Endodermal cell (in vitro differentiated cells): Measurements from ENCODE around the gene PLAU. TPM values are rescaled to one million over a fixed set of nuclear protein-coding genes. Genes with fewer than 3 reads are reported as not detected.
"Not testable (repeated sequence)": the region's sequence is repeated elsewhere in the genome, so short reads cannot be mapped to it uniquely, and the experiment has no call there.

Experiments used
- DNase-seq: peaks from one replicate; pipeline ENCODE4 v3.0.0-alpha.2; 2017
- H3K27ac ChIP-seq: 2 replicates; pipeline ENCODE4 v1.5.1; 2013; ENCODE audit warnings: mild to moderate bottlenecking, low read depth, low read length, moderate library complexity
- H3K27me3 ChIP-seq: 2 replicates; pipeline ENCODE4 v1.6.1; 2013; ENCODE audit warnings: mild to moderate bottlenecking, low read length, moderate library complexity; ENCODE audit not compliant: insufficient read depth, control insufficient read depth, poor library complexity, severe bottlenecking
- H3K36me3 ChIP-seq: 2 replicates; pipeline ENCODE4 v1.7.0; 2013; ENCODE audit warnings: mild to moderate bottlenecking, low read length, moderate library complexity; ENCODE audit not compliant: control insufficient read depth, insufficient read depth
- H3K4me1 ChIP-seq: one replicate; pipeline ENCODE4 v1.7.0; 2013; ENCODE audit warnings: low read length; ENCODE audit not compliant: control insufficient read depth, insufficient read depth
- H3K4me3 ChIP-seq: 2 replicates; pipeline ENCODE4 v1.5.1; 2013; ENCODE audit warnings: mild to moderate bottlenecking, low read length, moderate library complexity
- H3K9ac ChIP-seq: 2 replicates; pipeline ENCODE4 v1.6.1; 2013; ENCODE audit warnings: mild to moderate bottlenecking, low read length, moderate library complexity; ENCODE audit not compliant: poor library complexity, severe bottlenecking; ENCODE audit errors: extremely low read depth
- H3K9me3 ChIP-seq: 2 replicates; pipeline ENCODE4 v1.6.1; 2013; ENCODE audit warnings: mild to moderate bottlenecking, low read length, moderate library complexity; ENCODE audit not compliant: control insufficient read depth
- H3K27ac Mint-ChIP-seq: 2 replicates; pipeline ENCODE4 v1.8.0; 2020; ENCODE audit warnings: mixed read lengths
- H3K27me3 Mint-ChIP-seq: 2 replicates; pipeline ENCODE4 v1.8.0; 2021; ENCODE audit warnings: mild to moderate bottlenecking, mixed read lengths; ENCODE audit not compliant: insufficient read depth
- H3K36me3 Mint-ChIP-seq: 2 replicates; pipeline ENCODE4 v1.8.0; 2020; ENCODE audit warnings: low read depth, mixed read lengths
- H3K4me1 Mint-ChIP-seq: 2 replicates; pipeline ENCODE4 v1.8.0; 2020; ENCODE audit warnings: mixed read lengths
- H3K4me3 Mint-ChIP-seq: 2 replicates; pipeline ENCODE4 v1.8.0; 2020; ENCODE audit warnings: mild to moderate bottlenecking, moderate library complexity, mixed read lengths
- H3K9me3 Mint-ChIP-seq: 2 replicates; pipeline ENCODE4 v1.8.0; 2020; ENCODE audit warnings: mild to moderate bottlenecking, mixed read lengths
- CTCF ChIP-seq: fragments of 200-600 bp; sonication (generic); conservative IDR thresholded peaks from 2 replicates; pipeline ENCODE4 v1.5.0; 2021; ENCODE audit warnings: antibody characterized with exemption, mild to moderate bottlenecking
- WGBS, 2 experiments: methylation state at CpG; one replicate each; pipeline versions ENCODE4 v1.1.5 to v1.1.7; 2013; ENCODE audit warnings: missing lambda C conversion rate in 2 of 2, mixed read lengths in 1 of 2; ENCODE audit not compliant: insufficient coverage in 1 of 2, insufficient read length in 1 of 2; 5-methylcytosine and 5-hydroxymethylcytosine counted together
- total RNA-seq, 2 donors: library from RNA; stranded (reverse); fragmentation: NEBNext Ultra II Directional in 1 of 2; extraction: Animal tissue kit (Norgen Biotek cat#: 25700) in 1 of 2; gene quantifications; 2 replicates in 1 of 2; 3 replicates in 1 of 2; pipeline ENCODE4 v1.2.1, GENCODE V29; 2021

The PLAU gene
- total RNA-seq, 2 donors from 2014 or later = 2.7 to 3.3 TPM

- H3K4me3 ChIP-seq = no peak overlapping the region
- H3K36me3 Mint-ChIP-seq = no peaks in the 10 kb centered on the region
- no peak for TF ChIP-seq CTCF
- no peak for DNase-seq
- H3K4me1 Mint-ChIP-seq = no peaks in the 10 kb centered on the region
- 82 to 95% methylated on average over 4 to 6 of the region's 6 CpGs for WGBS, 2 experiments
- H3K9me3 Mint-ChIP-seq = no peaks in the 10 kb centered on the region
- H3K4me1 ChIP-seq = no peaks in the 10 kb centered on the region
- H3K9ac ChIP-seq = no peak overlapping the region
- no peaks in the 10 kb centered on the region for H3K27me3 ChIP-seq
- peaks cover 15% of the 10 kb centered on the region for H3K27me3 Mint-ChIP-seq
- no peak overlapping the region for H3K4me3 Mint-ChIP-seq
- no peak overlapping the region for H3K27ac Mint-ChIP-seq
- no peaks in the 10 kb centered on the region for H3K9me3 ChIP-seq
- no peak overlapping the region for H3K27ac ChIP-seq
- H3K36me3 ChIP-seq = no peaks in the 10 kb centered on the region
Observed at GRCh38 chr10:73894245-73894971, 16.5 kb upstream of the PLAU start.

GRCh38 chr10:73895381-73895780 lies 15.6 kb upstream of the PLAU start:
- not testable (repeated sequence) for H3K27ac Mint-ChIP-seq, H3K4me1 ChIP-seq, DNase-seq, H3K36me3 Mint-ChIP-seq, H3K27ac ChIP-seq, H3K9ac ChIP-seq, H3K36me3 ChIP-seq, H3K9me3 ChIP-seq, H3K9me3 Mint-ChIP-seq, H3K4me3 ChIP-seq, H3K4me3 Mint-ChIP-seq, H3K27me3 ChIP-seq, H3K4me1 Mint-ChIP-seq
- H3K27me3 Mint-ChIP-seq = peaks cover 20% of the 10 kb centered on the region
- 91 to 94% methylated on average over 7 to 9 of the region's 9 CpGs for WGBS, 2 experiments

- no peaks in the 10 kb centered on the region for H3K9me3 Mint-ChIP-seq
- H3K4me1 Mint-ChIP-seq = no peaks in the 10 kb centered on the region
- 80% methylated on average over 1 of the region's 1 CpG; no CpG with 5 or more reads in 1 of the 2 experiments for WGBS, 2 experiments
- H3K4me1 ChIP-seq = no peaks in the 10 kb centered on the region
- H3K9me3 ChIP-seq = no peaks in the 10 kb centered on the region
- H3K4me3 Mint-ChIP-seq = no peak overlapping the region
- peaks cover 18% of the 10 kb centered on the region for H3K27me3 Mint-ChIP-seq
- no peak overlapping the region for H3K27ac Mint-ChIP-seq
- H3K9ac ChIP-seq = no peak overlapping the region
- no peaks in the 10 kb centered on the region for H3K27me3 ChIP-seq
- H3K36me3 Mint-ChIP-seq = no peaks in the 10 kb centered on the region
- no peak for DNase-seq
- no peak overlapping the region for H3K4me3 ChIP-seq
- TF ChIP-seq CTCF = no peak
- no peak overlapping the region for H3K27ac ChIP-seq
- H3K36me3 ChIP-seq = no peaks in the 10 kb centered on the region
Observed at GRCh38 chr10:73897693-73898092, 13.2 kb upstream of the PLAU start.
